Natural killer cell (primary cell): ENCODE data around the gene RUNX1. TPM values are rescaled to one million over a fixed set of nuclear protein-coding genes. Genes with fewer than 3 reads are reported as not detected.

ENCODE experiments used
- ATAC-seq, 3 donors: fragments of 150-1000 bp in 2 of 3; fragments of 200-7000 bp in 1 of 3; cut with Tn5 transposase; 1 replicate in 1 of 3; 2 replicates in 2 of 3; pipeline ENCODE4 v1.10.0; 2021; ENCODE audit warnings: mild to moderate bottlenecking in 2 of 3, moderate library complexity in 2 of 3
- DNase-seq, 2 donors: peaks; one replicate each; pipeline versions ENCODE4 v3.0.0 to v3.0.0-alpha.2; 2013 to 2021; ENCODE audit warnings: mixed read lengths in 1 of 2
- H3K27ac ChIP-seq: one replicate; pipeline ENCODE4 v1.5.1; 2013; ENCODE audit warnings: mild to moderate bottlenecking, low read length
- H3K27me3 ChIP-seq: one replicate; pipeline ENCODE4 v1.6.1; 2013; ENCODE audit warnings: low read length; ENCODE audit not compliant: control insufficient read depth, insufficient read depth
- H3K36me3 ChIP-seq: one replicate; pipeline ENCODE4 v1.6.1; 2013; ENCODE audit warnings: low read length; ENCODE audit not compliant: control insufficient read depth, insufficient read depth
- H3K4me1 ChIP-seq: one replicate; pipeline ENCODE4 v1.6.1; 2013; ENCODE audit warnings: low read length; ENCODE audit not compliant: control insufficient read depth, insufficient read depth
- H3K4me3 ChIP-seq: one replicate; pipeline ENCODE4 v1.5.1; 2013; ENCODE audit warnings: low read length
- H3K9me3 ChIP-seq: one replicate; pipeline ENCODE4 v1.6.1; 2013; ENCODE audit warnings: low read length; ENCODE audit not compliant: control insufficient read depth, insufficient read depth
- H3K27ac Mint-ChIP-seq, 2 donors: one replicate each; pipeline ENCODE4 v1.8.0; 2022; ENCODE audit warnings: mild to moderate bottlenecking in 2 of 2, mixed read lengths in 2 of 2, moderate library complexity in 1 of 2
- H3K27me3 Mint-ChIP-seq, 2 donors: one replicate each; pipeline ENCODE4 v1.8.0; 2022; ENCODE audit warnings: low read depth in 2 of 2, mixed read lengths in 2 of 2
- H3K36me3 Mint-ChIP-seq: one replicate; pipeline ENCODE4 v1.8.0; 2022; ENCODE audit warnings: mixed read lengths
- H3K4me1 Mint-ChIP-seq, 2 donors: one replicate each; pipeline ENCODE4 v1.8.0; 2022; ENCODE audit warnings: mixed read lengths in 2 of 2
- H3K4me3 Mint-ChIP-seq: one replicate; pipeline ENCODE4 v1.8.0; 2022; ENCODE audit warnings: mild to moderate bottlenecking, moderate library complexity, mixed read lengths
- H3K9me3 Mint-ChIP-seq, 2 donors: one replicate each; pipeline ENCODE4 v1.8.0; 2022; ENCODE audit warnings: mixed read lengths in 2 of 2
- CTCF ChIP-seq: fragments of 200-600 bp; IDR thresholded peaks from one replicate; pipeline ENCODE4 v1.8.0; 2022; ENCODE audit warnings: antibody characterized with exemption
- WGBS: methylation state at CpG from one replicate; pipeline ENCODE4 v1.1.7; 2013; ENCODE audit warnings: missing lambda C conversion rate; ENCODE audit not compliant: insufficient coverage; 5-methylcytosine and 5-hydroxymethylcytosine counted together
- intact Hi-C: fragments of 100-400 bp; cut with micrococcal nuclease; formaldehyde crosslinking; loops from one replicate; pipeline ENCODE4 v1.14.2; 2022
- total RNA-seq, 4 donors: library from RNA; stranded (reverse); fragments of 120-200 nt in 1 of 4; gene quantifications; one replicate each; pipeline versions ENCODE4 v1.2.3 to v1.2.4, GENCODE V29; 2013 to 2022

The RUNX1 gene
- total RNA-seq, 3 donors from 2014 or later (not counting 1 experiment from before 2014, with no cell fraction given), result 62.1 to 171 (median 98.2) TPM

- no peak overlapping the region for H3K27ac Mint-ChIP-seq
- H3K27me3 Mint-ChIP-seq, result no peaks in the 10 kb centered on the region
- DNase-seq, result no peak
- no peaks in the 10 kb centered on the region for H3K9me3 Mint-ChIP-seq
- Histone ChIP-seq H3K4me1 (peaks cover 26% of the 10 kb centered on the region), H3K36me3 (peaks cover 51% of the 10 kb centered on the region), H3K27ac (no peak overlapping the region), H3K9me3 (no peaks in the 10 kb centered on the region), H3K27me3 (no peaks in the 10 kb centered on the region), H3K4me3 (no peak overlapping the region)
- TF ChIP-seq CTCF, result no peak
- WGBS, result 94% methylated on average over 9 of the region's 9 CpGs
- no peaks in the 10 kb centered on the region for H3K36me3 Mint-ChIP-seq
- intact Hi-C loops, result no loop called here
- no peak overlapping the region for H3K4me3 Mint-ChIP-seq
- no peak for ATAC-seq
- peaks cover 29 to 40% of the 10 kb centered on the region in 2 donors for H3K4me1 Mint-ChIP-seq
Observed at GRCh38 chr21:34834290-34834689, 214.8 kb downstream of the RUNX1 start.

- H3K27ac ChIP-seq, result no peak overlapping the region
- DNase-seq, result no peak
- no peaks in the 10 kb centered on the region for H3K27me3 ChIP-seq
- intact Hi-C loops, result no loop called here
- ATAC-seq, result no peak
- TF ChIP-seq CTCF, result no peak
- H3K36me3 ChIP-seq, result peaks cover 58% of the 10 kb centered on the region
- H3K9me3 ChIP-seq, result no peaks in the 10 kb centered on the region
- WGBS, result 86% methylated on average over 5 of the region's 5 CpGs
- peaks cover 24% of the 10 kb centered on the region for H3K4me1 ChIP-seq
- H3K4me1 Mint-ChIP-seq, result peaks cover 28 to 35% of the 10 kb centered on the region in 2 donors
- no peaks in the 10 kb centered on the region for H3K9me3 Mint-ChIP-seq
- H3K4me3 Mint-ChIP-seq, result no peak overlapping the region
- no peak overlapping the region for H3K4me3 ChIP-seq
- no peaks in the 10 kb centered on the region for H3K36me3 Mint-ChIP-seq
- H3K27ac Mint-ChIP-seq, result no peak overlapping the region
- H3K27me3 Mint-ChIP-seq, result no peaks in the 10 kb centered on the region
Observed at GRCh38 chr21:34833465-34833864, 215.6 kb downstream of the RUNX1 start.

- H3K27me3 Mint-ChIP-seq, result no peaks in the 10 kb centered on the region
- H3K4me1 Mint-ChIP-seq, result peaks cover 42 to 44% of the 10 kb centered on the region in 2 donors
- DNase-seq (no peak), ATAC-seq (no peak)
- H3K27ac ChIP-seq, result no peak overlapping the region
- no peak overlapping the region for H3K27ac Mint-ChIP-seq
- no peaks in the 10 kb centered on the region for H3K27me3 ChIP-seq
- intact Hi-C loops, result no loop called here
- no peak overlapping the region for H3K4me3 ChIP-seq
- no peaks in the 10 kb centered on the region for H3K9me3 ChIP-seq
- H3K4me1 ChIP-seq, result peaks cover 16% of the 10 kb centered on the region
- WGBS, result 95% methylated on average over 12 of the region's 12 CpGs
- no peaks in the 10 kb centered on the region for H3K9me3 Mint-ChIP-seq
- TF ChIP-seq CTCF, result no peak
- H3K4me3 Mint-ChIP-seq, result no peak overlapping the region
- H3K36me3 ChIP-seq, result peaks cover 50% of the 10 kb centered on the region
- H3K36me3 Mint-ChIP-seq, result peaks cover 14% of the 10 kb centered on the region
Observed at GRCh38 chr21:34830386-34831170, 218.5 kb downstream of the RUNX1 start.
